HepG2 (cell line): ENCODE results near the gene GADL1. TPM values are rescaled to one million over a fixed set of nuclear protein-coding genes. Genes with fewer than 3 reads are reported as not detected.

Experiments used
- ATAC-seq: fragments of 200-7000 bp; cut with Tn5 transposase; 3 replicates; pipeline ENCODE4 v1.9.1; 2020; ENCODE audit warnings: mild to moderate bottlenecking, moderate library complexity
- BruUV-seq: library from RNA; stranded (reverse); fragments of 400-500 nt; replicated peaks from 2 replicates; lab custom pipeline; 2021; lab: Mats Ljungman, UMichigan
- CTCF ChIA-PET: fragments of 300-600 bp; formaldehyde crosslinking; extraction: SDS; loops from one replicate; lab custom pipeline; 2021; ENCODE audit warnings: low total read pairs, inconsistent platforms, low intra/inter-chr PET ratio; lab: Yijun Ruan, JAX
- POLR2A ChIA-PET: fragments of 350-600 bp; sonication (Branson Sonifier 250); formaldehyde crosslinking; loops from one replicate; lab custom pipeline; 2020; ENCODE audit warnings: antibody characterized with exemption, inconsistent platforms; lab: Yijun Ruan, JAX
- DNase-seq: peaks from one replicate; pipeline ENCODE4 v3.0.0-alpha.2; 2015; ENCODE audit warnings: low spot score
- FAIRE-seq: peaks from 3 replicates; lab custom pipeline; 2011; peaks lifted over from hg19 to GRCh38; lab: Jason Lieb, UNC
- H2AFZ ChIP-seq: one replicate; pipeline ENCODE4 v1.6.1; 2011; ENCODE audit warnings: low read length, inconsistent platforms
- H3K27ac ChIP-seq: fragments of 300-600 bp; 3 replicates; pipeline ENCODE4 v1.8.0; 2011; ENCODE audit warnings: mixed run types, mild to moderate bottlenecking, mixed read lengths, low read length, inconsistent platforms; ENCODE audit not compliant: insufficient read depth; ENCODE audit errors: extremely low read length
- H3K27me3 ChIP-seq, 2 experiments: fragments of 200-600 bp in 1 of 2; 2 replicates in 1 of 2; 3 replicates in 1 of 2; pipeline versions ENCODE4 v1.6.0 to v1.8.0; 2011; ENCODE audit warnings: low read length in 2 of 2, mild to moderate bottlenecking in 2 of 2, moderate library complexity in 2 of 2, inconsistent platforms in 1 of 2; ENCODE audit not compliant: insufficient read depth in 2 of 2, control insufficient read depth in 1 of 2
- H3K36me3 ChIP-seq, 2 experiments: fragments of 200-600 bp in 1 of 2; replicated peaks in 1 of 2; 2 replicates in 1 of 2; 3 replicates in 1 of 2; pipeline versions ENCODE4 v1.5.1 to v1.8.0; 2011; ENCODE audit warnings: low read length in 2 of 2, inconsistent platforms in 1 of 2; ENCODE audit not compliant: insufficient read depth in 2 of 2, control insufficient read depth in 1 of 2
- H3K4me1 ChIP-seq: 2 replicates; pipeline ENCODE4 v1.5.1; 2012; ENCODE audit warnings: low read length, inconsistent platforms; ENCODE audit not compliant: insufficient read depth
- H3K4me2 ChIP-seq: 2 replicates; pipeline ENCODE4 v1.6.0; 2011; ENCODE audit warnings: low read depth, low read length, inconsistent platforms
- H3K4me3 ChIP-seq, 3 experiments: fragments of 200-600 bp in 1 of 3; sonication (generic), shearing (Covaris generic) in 1 of 3; replicated peaks in 1 of 3; 2 replicates each; pipeline ENCODE4 v1.5.1; 2011 to 2016; ENCODE audit warnings: low read length in 3 of 3, inconsistent platforms in 2 of 3, low read depth in 2 of 3, mild to moderate bottlenecking in 2 of 3, control low read depth in 1 of 3, mixed read lengths in 1 of 3; ENCODE audit not compliant: insufficient read depth in 1 of 3
- H3K79me2 ChIP-seq: one replicate; pipeline ENCODE4 v1.6.1; 2011; ENCODE audit warnings: low read length, inconsistent platforms; ENCODE audit not compliant: insufficient read depth
- H3K9ac ChIP-seq: 2 replicates; pipeline ENCODE4 v1.6.0; 2011; ENCODE audit warnings: mild to moderate bottlenecking, low read depth, low read length, inconsistent platforms; ENCODE audit not compliant: insufficient read depth
- H3K9me3 ChIP-seq: 2 replicates; pipeline ENCODE4 v1.5.1; 2012; ENCODE audit warnings: mild to moderate bottlenecking, low read length
- H4K20me1 ChIP-seq: 2 replicates; pipeline ENCODE4 v1.6.0; 2011; ENCODE audit warnings: inconsistent platforms, mild to moderate bottlenecking, low read length, moderate library complexity; ENCODE audit not compliant: insufficient read depth
- CBX1 ChIP-seq: IDR thresholded peaks from one replicate; pipeline ENCODE4 v1.6.1; 2016; ENCODE audit warnings: antibody characterized with exemption, low read depth
- HCFC1 ChIP-seq: fragments of 150-350 bp; IDR thresholded peaks from 2 replicates; pipeline ENCODE4 v1.6.1; 2014; ENCODE audit warnings: low read depth, low read length
- KLF16 ChIP-seq, 2 experiments: sonication (generic) in 1 of 2; formaldehyde crosslinking in 1 of 2; IDR thresholded peaks; 2 replicates each; pipeline versions ENCODE4 v1.6.1 to v1.8.0; 2016 to 2023; ENCODE audit warnings: missing genetic modification reagents in 2 of 2, missing compliant biosample characterization in 1 of 2
- PREB ChIP-seq: sonication (generic); formaldehyde crosslinking; IDR thresholded peaks from 2 replicates; pipeline ENCODE4 v1.4.0; 2020; ENCODE audit warnings: missing genetic modification reagents
- ZC3H4 ChIP-seq: sonication (generic); formaldehyde crosslinking; IDR thresholded peaks from 2 replicates; pipeline ENCODE4 v1.4.0; 2020; ENCODE audit warnings: missing genetic modification reagents, borderline replicate concordance
- ZFP36L2 ChIP-seq: sonication (generic); formaldehyde crosslinking; IDR thresholded peaks from 2 replicates; pipeline ENCODE4 v1.4.0; 2020; ENCODE audit warnings: missing genetic modification reagents
- ZMYM2 ChIP-seq: sonication (generic); formaldehyde crosslinking; IDR thresholded peaks from 2 replicates; pipeline ENCODE4 v1.8.0; 2022; ENCODE audit warnings: mild to moderate bottlenecking, missing genetic modification reagents
- ZNF432 ChIP-seq: sonication (generic); formaldehyde crosslinking; IDR thresholded peaks from 2 replicates; pipeline ENCODE4 v1.5.0; 2020; ENCODE audit warnings: missing genetic modification reagents, mild to moderate bottlenecking, borderline replicate concordance
- ZNF530 ChIP-seq: sonication (generic); formaldehyde crosslinking; IDR thresholded peaks from 2 replicates; pipeline ENCODE4 v1.5.0; 2020; ENCODE audit warnings: low read depth, mild to moderate bottlenecking, missing genetic modification reagents
- ZNF569 ChIP-seq: sonication (generic); formaldehyde crosslinking; IDR thresholded peaks from 2 replicates; pipeline ENCODE4 v1.5.0; 2020; ENCODE audit warnings: mild to moderate bottlenecking, missing genetic modification reagents, moderate library complexity, borderline replicate concordance
- WGBS: methylation state at CpG from one replicate; pipeline ENCODE4 v1.1.6; 2017; ENCODE audit warnings: low lambda C conversion rate; 5-methylcytosine and 5-hydroxymethylcytosine counted together
- in situ Hi-C: cut with HindIII; loops from 2 replicates; pipeline ENCODE4 v1.10.0; 2017; ENCODE audit warnings: low pct_unique_long_range_greater_than_20kb; ENCODE audit not compliant: extremely low pct_ligation_motif_present
- intact Hi-C: fragments of 100-400 bp; cut with micrococcal nuclease; formaldehyde crosslinking; loops from one replicate; pipeline ENCODE4 v1.10.0; 2022; ENCODE audit not compliant: unreplicated experiment
- polyA plus RNA-seq, 8 experiments: library from polyadenylated mRNA; depleted of rRNA in 3 of 8; stranded (reverse) in 7 of 8; unstranded in 1 of 8; fragments of >200 nt; fragmentation: Illumina TruSeq in 4 of 8; extraction: Trizol in 4 of 8; gene quantifications; 2 replicates each; pipeline versions ENCODE4 v1.2.1 to v1.2.3, GENCODE V29; 2011 to 2016; ENCODE audit warnings: low read depth in 4 of 8, missing spikeins in 1 of 8, mixed read lengths in 1 of 8; ENCODE audit not compliant: insufficient read depth in 1 of 8
- total RNA-seq, 5 experiments: library from RNA; depleted of rRNA; stranded (reverse); fragments of >200 nt; fragmentation: Illumina TruSeq; extraction: Trizol; gene quantifications; 2 replicates each; pipeline ENCODE4 v1.2.3, GENCODE V29; 2016; ENCODE audit warnings: low read depth in 1 of 5
- TF ChIP-seq, protein P1 (sequence below): sonication (generic); formaldehyde crosslinking; conservative IDR thresholded peaks from 2 replicates; pipeline ENCODE4 v1.4.0; 2020; ENCODE audit warnings: missing genetic modification reagents
- TF ChIP-seq, protein P2 (sequence below): sonication (generic); formaldehyde crosslinking; IDR thresholded peaks from 2 replicates; pipeline ENCODE4 v1.5.0; 2020; ENCODE audit warnings: missing genetic modification reagents

Gene GADL1
- total and polyA plus RNA-seq, 2 of the 13 experiments (the other 11 are each of a cell fraction or from before 2014, with no cell fraction given), result not detected

DNA sequence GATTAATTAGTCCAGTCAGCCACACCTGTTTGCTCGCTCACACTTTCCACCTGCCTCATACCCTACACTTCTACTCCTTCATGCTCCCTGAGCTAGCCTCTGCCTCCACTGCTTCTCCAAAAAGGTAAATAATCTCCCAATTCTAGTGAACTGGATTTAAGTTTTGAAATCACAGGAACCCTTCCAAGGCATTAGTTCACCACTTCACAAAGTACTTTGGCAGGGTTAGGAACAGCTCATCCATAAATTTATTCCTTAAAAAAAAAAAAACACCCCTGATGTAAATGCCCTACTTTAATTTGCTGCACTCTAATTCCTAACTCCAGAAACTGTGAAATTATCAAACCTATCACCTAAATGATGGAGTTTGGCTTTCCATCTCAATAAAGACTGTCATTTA is 58.3 kb downstream of the GADL1 start:
- H3K79me2 ChIP-seq, result no peaks in the 10 kb centered on the region
- ATAC-seq (no peak), FAIRE-seq (no peak), DNase-seq (no peak)
- intact Hi-C loops (no loop called here), in situ Hi-C loops (no loop called here)
- 0% methylated on average over 1 of the region's 1 CpG for WGBS
- H3K4me1 ChIP-seq, result no peaks in the 10 kb centered on the region
- H4K20me1 ChIP-seq, result no peaks in the 10 kb centered on the region
- no peaks in the 10 kb centered on the region for H3K36me3 ChIP-seq
- H2AFZ ChIP-seq, result no peak overlapping the region
- TF ChIP-seq KLF16 (CRISPR knock-in tag; IDR thresholded peaks at IDR 0.05) (no peak), ZC3H4 (CRISPR knock-in tag) (no peak), ZNF569 (CRISPR knock-in tag) (no peak), CBX1 (no peak), ZNF432 (CRISPR knock-in tag) (no peak), HCFC1 (no peak), ZNF530 (CRISPR knock-in tag) (no peak), ZFP36L2 (CRISPR knock-in tag) (no peak), ZMYM2 (CRISPR knock-in tag) (no peak), PREB (CRISPR knock-in tag) (no peak)
- TF ChIP-seq, protein P1, sequence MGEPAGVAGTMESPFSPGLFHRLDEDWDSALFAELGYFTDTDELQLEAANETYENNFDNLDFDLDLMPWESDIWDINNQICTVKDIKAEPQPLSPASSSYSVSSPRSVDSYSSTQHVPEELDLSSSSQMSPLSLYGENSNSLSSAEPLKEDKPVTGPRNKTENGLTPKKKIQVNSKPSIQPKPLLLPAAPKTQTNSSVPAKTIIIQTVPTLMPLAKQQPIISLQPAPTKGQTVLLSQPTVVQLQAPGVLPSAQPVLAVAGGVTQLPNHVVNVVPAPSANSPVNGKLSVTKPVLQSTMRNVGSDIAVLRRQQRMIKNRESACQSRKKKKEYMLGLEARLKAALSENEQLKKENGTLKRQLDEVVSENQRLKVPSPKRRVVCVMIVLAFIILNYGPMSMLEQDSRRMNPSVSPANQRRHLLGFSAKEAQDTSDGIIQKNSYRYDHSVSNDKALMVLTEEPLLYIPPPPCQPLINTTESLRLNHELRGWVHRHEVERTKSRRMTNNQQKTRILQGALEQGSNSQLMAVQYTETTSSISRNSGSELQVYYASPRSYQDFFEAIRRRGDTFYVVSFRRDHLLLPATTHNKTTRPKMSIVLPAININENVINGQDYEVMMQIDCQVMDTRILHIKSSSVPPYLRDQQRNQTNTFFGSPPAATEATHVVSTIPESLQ (CRISPR knock-in tag), result no peak
- TF ChIP-seq, protein P2, sequence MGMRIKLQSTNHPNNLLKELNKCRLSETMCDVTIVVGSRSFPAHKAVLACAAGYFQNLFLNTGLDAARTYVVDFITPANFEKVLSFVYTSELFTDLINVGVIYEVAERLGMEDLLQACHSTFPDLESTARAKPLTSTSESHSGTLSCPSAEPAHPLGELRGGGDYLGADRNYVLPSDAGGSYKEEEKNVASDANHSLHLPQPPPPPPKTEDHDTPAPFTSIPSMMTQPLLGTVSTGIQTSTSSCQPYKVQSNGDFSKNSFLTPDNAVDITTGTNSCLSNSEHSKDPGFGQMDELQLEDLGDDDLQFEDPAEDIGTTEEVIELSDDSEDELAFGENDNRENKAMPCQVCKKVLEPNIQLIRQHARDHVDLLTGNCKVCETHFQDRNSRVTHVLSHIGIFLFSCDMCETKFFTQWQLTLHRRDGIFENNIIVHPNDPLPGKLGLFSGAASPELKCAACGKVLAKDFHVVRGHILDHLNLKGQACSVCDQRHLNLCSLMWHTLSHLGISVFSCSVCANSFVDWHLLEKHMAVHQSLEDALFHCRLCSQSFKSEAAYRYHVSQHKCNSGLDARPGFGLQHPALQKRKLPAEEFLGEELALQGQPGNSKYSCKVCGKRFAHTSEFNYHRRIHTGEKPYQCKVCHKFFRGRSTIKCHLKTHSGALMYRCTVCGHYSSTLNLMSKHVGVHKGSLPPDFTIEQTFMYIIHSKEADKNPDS, result no peak
- H3K9ac ChIP-seq, result no peak overlapping the region
- no TSS peak for BruUV-seq
- no peak overlapping the region for H3K27ac ChIP-seq
- H3K27me3 ChIP-seq, result peaks cover 0 to 4% of the 10 kb centered on the region in 2 experiments; a peak in 1 of 5 replicates
- CTCF ChIA-PET, result no interaction called here
- POLR2A ChIA-PET, result no interaction called here
- no peaks in the 10 kb centered on the region for H3K9me3 ChIP-seq
- H3K4me2 ChIP-seq, result no peak overlapping the region
- no peak overlapping the region for H3K4me3 ChIP-seq
